Astrocyte (in vitro differentiated cells and primary cell): ENCODE measurements around the gene CPNE6. TPM values are rescaled to one million over a fixed set of nuclear protein-coding genes. Genes with fewer than 3 reads are reported as not detected.

Source experiments
- DNase-seq: peaks from one replicate; pipeline ENCODE4 v3.0.0-alpha.2; 2010; ENCODE audit warnings: low read depth
- FAIRE-seq: peaks from 2 replicates; lab custom pipeline; 2011; peaks lifted over from hg19 to GRCh38; lab: Jason Lieb, UNC
- H2AFZ ChIP-seq: 2 replicates; pipeline ENCODE4 v1.6.0; 2012; ENCODE audit warnings: low read depth, low read length, inconsistent platforms
- H3K27ac ChIP-seq: 2 replicates; pipeline ENCODE4 v1.5.1; 2011; ENCODE audit warnings: low read depth, low read length, inconsistent platforms
- H3K27me3 ChIP-seq: 2 replicates; pipeline ENCODE4 v1.6.0; 2011; ENCODE audit warnings: low read length, inconsistent platforms; ENCODE audit not compliant: insufficient read depth
- H3K36me3 ChIP-seq: 2 replicates; pipeline ENCODE4 v1.5.1; 2011; ENCODE audit warnings: low read length, inconsistent platforms; ENCODE audit not compliant: insufficient read depth
- H3K4me1 ChIP-seq: 2 replicates; pipeline ENCODE4 v1.5.1; 2011; ENCODE audit warnings: low read length, inconsistent platforms; ENCODE audit not compliant: insufficient read depth
- H3K4me2 ChIP-seq: 2 replicates; pipeline ENCODE4 v1.6.0; 2012; ENCODE audit warnings: low read length, inconsistent platforms
- H3K4me3 ChIP-seq: 2 replicates; pipeline ENCODE4 v1.5.1; 2011; ENCODE audit warnings: low read depth, mild to moderate bottlenecking, low read length, inconsistent platforms; ENCODE audit not compliant: insufficient read depth
- H3K79me2 ChIP-seq: 2 replicates; pipeline ENCODE4 v1.6.0; 2012; ENCODE audit warnings: mild to moderate bottlenecking, low read length, inconsistent platforms; ENCODE audit not compliant: insufficient read depth
- H3K9ac ChIP-seq: 2 replicates; pipeline ENCODE4 v1.6.0; 2012; ENCODE audit warnings: mild to moderate bottlenecking, low read length, inconsistent platforms
- H3K9me3 ChIP-seq: 2 replicates; pipeline ENCODE4 v1.5.1; 2012; ENCODE audit warnings: low read depth, mild to moderate bottlenecking, low read length, inconsistent platforms; ENCODE audit not compliant: insufficient read depth
- H4K20me1 ChIP-seq: 2 replicates; pipeline ENCODE4 v1.6.0; 2012; ENCODE audit warnings: low read length, inconsistent platforms; ENCODE audit not compliant: insufficient read depth
- H3K27ac Mint-ChIP-seq: one replicate; pipeline ENCODE4 v1.8.0; 2021; ENCODE audit warnings: mild to moderate bottlenecking, mixed read lengths; ENCODE audit not compliant: unreplicated experiment
- H3K27me3 Mint-ChIP-seq: one replicate; pipeline ENCODE4 v1.8.0; 2021; ENCODE audit warnings: low read depth, mixed read lengths; ENCODE audit not compliant: unreplicated experiment
- H3K36me3 Mint-ChIP-seq: one replicate; pipeline ENCODE4 v1.8.0; 2021; ENCODE audit warnings: low read depth, mixed read lengths; ENCODE audit not compliant: unreplicated experiment
- H3K4me1 Mint-ChIP-seq: one replicate; pipeline ENCODE4 v1.8.0; 2021; ENCODE audit warnings: low read depth, mixed read lengths; ENCODE audit not compliant: unreplicated experiment
- H3K4me3 Mint-ChIP-seq: one replicate; pipeline ENCODE4 v1.8.0; 2021; ENCODE audit warnings: mild to moderate bottlenecking, moderate library complexity, mixed read lengths; ENCODE audit not compliant: unreplicated experiment
- H3K9me3 Mint-ChIP-seq: one replicate; pipeline ENCODE4 v1.8.0; 2021; ENCODE audit warnings: mild to moderate bottlenecking, mixed read lengths; ENCODE audit not compliant: unreplicated experiment
- EZH2 ChIP-seq: IDR thresholded peaks from 2 replicates; pipeline ENCODE4 v1.6.1; 2012; ENCODE audit warnings: mild to moderate bottlenecking, low read length, inconsistent platforms; ENCODE audit not compliant: insufficient read depth
- total RNA-seq: library from RNA; stranded (reverse); gene quantifications from 2 replicates; pipeline ENCODE4 v1.2.1, GENCODE V29; 2021
- TF ChIP-seq, protein P1 (sequence below): IDR thresholded peaks from 2 replicates; pipeline ENCODE4 v1.5.1; 2011; ENCODE audit warnings: low read depth, mild to moderate bottlenecking, inconsistent platforms, low read length, moderate library complexity; ENCODE audit not compliant: insufficient read depth

The CPNE6 gene
- total RNA-seq, 1 donor from 2014 or later: not detected

DNA sequence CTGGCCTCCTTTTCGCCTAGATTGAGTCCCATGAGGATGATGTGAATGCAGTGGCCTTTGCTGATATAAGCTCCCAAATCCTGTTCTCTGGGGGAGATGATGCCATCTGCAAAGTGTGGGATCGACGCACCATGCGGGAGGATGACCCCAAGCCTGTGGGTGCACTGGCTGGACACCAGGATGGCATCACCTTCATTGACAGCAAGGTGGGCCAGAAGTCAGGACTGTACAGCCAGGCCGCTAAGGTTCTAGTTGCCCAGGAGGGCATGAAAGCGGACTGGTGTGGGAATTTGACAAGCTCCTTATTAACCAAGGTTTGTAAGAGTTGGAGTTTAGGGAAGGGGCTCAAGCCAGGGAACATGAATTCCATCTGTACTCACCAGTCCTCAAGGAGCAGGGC, 48.3 kb downstream of the CPNE6 start:
- H2AFZ ChIP-seq: no peak overlapping the region
- no peak overlapping the region for H3K4me3 Mint-ChIP-seq
- no peaks in the 10 kb centered on the region for H3K9me3 ChIP-seq
- peaks cover 30% of the 10 kb centered on the region for H3K36me3 ChIP-seq
- no peaks in the 10 kb centered on the region for H3K27me3 Mint-ChIP-seq
- FAIRE-seq: no peak
- H3K4me3 ChIP-seq: no peak overlapping the region
- peaks cover 36% of the 10 kb centered on the region for H3K36me3 Mint-ChIP-seq
- peaks cover 8% of the 10 kb centered on the region for H3K4me1 Mint-ChIP-seq
- no peak overlapping the region for H3K27ac ChIP-seq
- H3K79me2 ChIP-seq: peaks cover 7% of the 10 kb centered on the region
- no peaks in the 10 kb centered on the region for H3K9me3 Mint-ChIP-seq
- TF ChIP-seq, protein P1, sequence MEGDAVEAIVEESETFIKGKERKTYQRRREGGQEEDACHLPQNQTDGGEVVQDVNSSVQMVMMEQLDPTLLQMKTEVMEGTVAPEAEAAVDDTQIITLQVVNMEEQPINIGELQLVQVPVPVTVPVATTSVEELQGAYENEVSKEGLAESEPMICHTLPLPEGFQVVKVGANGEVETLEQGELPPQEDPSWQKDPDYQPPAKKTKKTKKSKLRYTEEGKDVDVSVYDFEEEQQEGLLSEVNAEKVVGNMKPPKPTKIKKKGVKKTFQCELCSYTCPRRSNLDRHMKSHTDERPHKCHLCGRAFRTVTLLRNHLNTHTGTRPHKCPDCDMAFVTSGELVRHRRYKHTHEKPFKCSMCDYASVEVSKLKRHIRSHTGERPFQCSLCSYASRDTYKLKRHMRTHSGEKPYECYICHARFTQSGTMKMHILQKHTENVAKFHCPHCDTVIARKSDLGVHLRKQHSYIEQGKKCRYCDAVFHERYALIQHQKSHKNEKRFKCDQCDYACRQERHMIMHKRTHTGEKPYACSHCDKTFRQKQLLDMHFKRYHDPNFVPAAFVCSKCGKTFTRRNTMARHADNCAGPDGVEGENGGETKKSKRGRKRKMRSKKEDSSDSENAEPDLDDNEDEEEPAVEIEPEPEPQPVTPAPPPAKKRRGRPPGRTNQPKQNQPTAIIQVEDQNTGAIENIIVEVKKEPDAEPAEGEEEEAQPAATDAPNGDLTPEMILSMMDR: no peak
- TF ChIP-seq EZH2: no peak
- H3K4me1 ChIP-seq: peaks cover 8% of the 10 kb centered on the region
- no peaks in the 10 kb centered on the region for H4K20me1 ChIP-seq
- H3K27me3 ChIP-seq: no peaks in the 10 kb centered on the region
- H3K4me2 ChIP-seq: no peak overlapping the region
- no peak overlapping the region for H3K9ac ChIP-seq
- H3K27ac Mint-ChIP-seq: no peak overlapping the region
- DNase-seq: no peak

- Histone ChIP-seq H3K4me2 (no peak overlapping the region), H3K9me3 (no peaks in the 10 kb centered on the region), H3K27ac (no peak overlapping the region), H4K20me1 (no peaks in the 10 kb centered on the region), H3K9ac (no peak overlapping the region), H3K4me1 (no peaks in the 10 kb centered on the region), H3K4me3 (no peak overlapping the region), H2AFZ (no peak overlapping the region), H3K27me3 (no peaks in the 10 kb centered on the region), H3K79me2 (peaks cover 6% of the 10 kb centered on the region), H3K36me3 (peaks cover 30% of the 10 kb centered on the region)
- H3K4me1 Mint-ChIP-seq: no peaks in the 10 kb centered on the region
- H3K9me3 Mint-ChIP-seq: no peaks in the 10 kb centered on the region
- peaks cover 34% of the 10 kb centered on the region for H3K36me3 Mint-ChIP-seq
- H3K27ac Mint-ChIP-seq: no peak overlapping the region
- TF ChIP-seq EZH2: no peak
- TF ChIP-seq, protein P1: no peak
- no peak for FAIRE-seq
- H3K4me3 Mint-ChIP-seq: no peak overlapping the region
- no peak for DNase-seq
- no peaks in the 10 kb centered on the region for H3K27me3 Mint-ChIP-seq
Measured at GRCh38 chr14:24121210-24121609, 49.8 kb downstream of the CPNE6 start.

DNA sequence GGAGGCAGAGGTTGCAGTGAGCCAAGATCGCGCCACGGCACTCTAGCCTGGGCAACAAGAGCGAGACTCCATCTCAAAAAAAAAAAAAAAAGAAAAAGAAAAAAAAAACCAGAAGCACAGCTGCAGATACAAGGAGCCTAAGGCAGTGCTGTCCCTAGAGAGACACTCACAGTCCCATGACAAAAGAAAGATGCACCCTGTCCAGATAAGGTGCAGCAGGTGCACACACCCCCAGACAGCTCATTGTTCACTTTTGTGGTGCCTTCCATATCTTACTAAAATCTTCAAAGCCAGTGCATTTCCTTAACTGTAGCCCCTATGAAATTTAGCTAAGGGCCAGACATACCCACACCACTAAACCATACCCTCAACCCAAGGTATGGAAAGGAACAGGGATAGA, 51.1 kb downstream of the CPNE6 start:
- Histone ChIP-seq H4K20me1 (no peaks in the 10 kb centered on the region), H3K9me3 (no peaks in the 10 kb centered on the region), H3K4me3 (no peak overlapping the region), H3K79me2 (no peaks in the 10 kb centered on the region), H3K4me2 (no peak overlapping the region), H3K9ac (no peak overlapping the region), H2AFZ (no peak overlapping the region), H3K36me3 (peaks cover 30% of the 10 kb centered on the region), H3K27me3 (no peaks in the 10 kb centered on the region), H3K27ac (no peak overlapping the region), H3K4me1 (no peaks in the 10 kb centered on the region)
- FAIRE-seq (no peak), DNase-seq (no peak)
- Mint-ChIP-seq H3K27ac (no peak overlapping the region), H3K36me3 (peaks cover 27% of the 10 kb centered on the region), H3K4me3 (no peak overlapping the region), H3K9me3 (no peaks in the 10 kb centered on the region), H3K27me3 (no peaks in the 10 kb centered on the region), H3K4me1 (no peaks in the 10 kb centered on the region)
- TF ChIP-seq, protein P1: no peak
- TF ChIP-seq EZH2: no peak
